Suprapubic skin (tissue), 4 donors: Measurements from ENCODE around the gene PLLP.

ENCODE experiments used
- POLR2A ChIP-seq, 2 donors: fragments of 450-650 bp; IDR thresholded peaks; one replicate each; pipeline ENCODE4 v1.6.1; 2017; ENCODE audit warnings: antibody characterized with exemption in 2 of 2, mild to moderate bottlenecking in 2 of 2, moderate library complexity in 2 of 2
- POLR2AphosphoS5 ChIP-seq, 3 donors: sonication (generic); formaldehyde crosslinking; IDR thresholded peaks; one replicate each; pipeline ENCODE4 v1.6.1; 2017; ENCODE audit warnings: antibody characterized with exemption in 3 of 3
- TF ChIP-seq, protein P1 (sequence below), 2 donors: fragments of 200-600 bp in 1 of 2; fragments of 450-650 bp in 1 of 2; sonication (generic) in 1 of 2; IDR thresholded peaks; one replicate each; pipeline ENCODE4 v1.5.1; 2016 to 2019; ENCODE audit warnings: antibody characterized with exemption in 2 of 2, mild to moderate bottlenecking in 1 of 2, moderate library complexity in 1 of 2

DNA sequence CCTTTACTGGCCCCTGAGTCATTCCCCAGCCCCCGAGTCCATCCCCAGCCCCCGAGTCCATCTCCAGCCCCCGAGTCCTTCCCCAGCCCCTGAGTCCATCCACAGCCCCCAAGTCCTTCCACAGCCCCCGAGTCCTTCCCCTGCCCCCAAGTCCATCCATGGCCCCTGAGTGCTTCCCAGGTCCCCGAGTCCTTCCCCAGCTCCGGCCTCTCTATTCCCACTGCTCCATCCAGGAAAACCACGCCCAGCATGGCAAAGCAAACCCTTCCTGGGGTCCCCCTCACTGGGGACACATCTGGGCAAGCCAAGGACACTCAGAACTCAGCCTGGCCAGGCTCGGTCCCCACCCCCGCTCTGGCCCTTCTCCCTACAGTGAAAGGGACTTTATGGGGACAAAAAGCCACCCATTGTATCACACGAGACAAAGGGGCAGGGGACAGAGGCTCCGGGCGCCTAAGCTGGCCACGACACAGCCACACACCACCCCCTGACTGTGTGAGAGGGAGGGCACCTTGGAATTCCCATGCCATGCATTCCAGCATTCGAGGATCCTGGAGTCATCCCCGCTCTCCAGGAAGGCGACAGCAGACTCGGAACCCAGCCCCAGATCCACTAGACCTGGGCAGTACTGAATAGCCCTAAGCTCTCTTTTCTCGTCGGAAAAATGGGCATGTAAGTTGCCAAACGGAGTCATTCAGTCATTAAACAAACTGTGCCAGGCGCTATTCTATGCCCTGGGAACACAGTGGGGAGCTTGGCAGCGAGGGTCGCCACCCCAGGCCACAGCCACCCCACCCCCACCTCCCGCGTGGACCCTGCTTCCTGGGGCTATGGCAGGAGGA lies 14.0 kb downstream of the PLLP start:
- TF ChIP-seq, protein P1, sequence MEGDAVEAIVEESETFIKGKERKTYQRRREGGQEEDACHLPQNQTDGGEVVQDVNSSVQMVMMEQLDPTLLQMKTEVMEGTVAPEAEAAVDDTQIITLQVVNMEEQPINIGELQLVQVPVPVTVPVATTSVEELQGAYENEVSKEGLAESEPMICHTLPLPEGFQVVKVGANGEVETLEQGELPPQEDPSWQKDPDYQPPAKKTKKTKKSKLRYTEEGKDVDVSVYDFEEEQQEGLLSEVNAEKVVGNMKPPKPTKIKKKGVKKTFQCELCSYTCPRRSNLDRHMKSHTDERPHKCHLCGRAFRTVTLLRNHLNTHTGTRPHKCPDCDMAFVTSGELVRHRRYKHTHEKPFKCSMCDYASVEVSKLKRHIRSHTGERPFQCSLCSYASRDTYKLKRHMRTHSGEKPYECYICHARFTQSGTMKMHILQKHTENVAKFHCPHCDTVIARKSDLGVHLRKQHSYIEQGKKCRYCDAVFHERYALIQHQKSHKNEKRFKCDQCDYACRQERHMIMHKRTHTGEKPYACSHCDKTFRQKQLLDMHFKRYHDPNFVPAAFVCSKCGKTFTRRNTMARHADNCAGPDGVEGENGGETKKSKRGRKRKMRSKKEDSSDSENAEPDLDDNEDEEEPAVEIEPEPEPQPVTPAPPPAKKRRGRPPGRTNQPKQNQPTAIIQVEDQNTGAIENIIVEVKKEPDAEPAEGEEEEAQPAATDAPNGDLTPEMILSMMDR (IDR thresholded peaks at IDR 0.05), result no peak
- no peak for TF ChIP-seq POLR2A (IDR thresholded peaks at IDR 0.05)
- TF ChIP-seq POLR2AphosphoS5 (IDR thresholded peaks at IDR 0.05), result no peak
